Astrocyte (in vitro differentiated cells and primary cell): ENCODE data around the gene CCDC60. TPM values are rescaled to one million over a fixed set of nuclear protein-coding genes. Genes with fewer than 3 reads are reported as not detected.

Experiments used
- DNase-seq: peaks from one replicate; pipeline ENCODE4 v3.0.0-alpha.2; 2010; ENCODE audit warnings: low read depth
- FAIRE-seq: peaks from 2 replicates; lab custom pipeline; 2011; peaks lifted over from hg19 to GRCh38; lab: Jason Lieb, UNC
- H2AFZ ChIP-seq: 2 replicates; pipeline ENCODE4 v1.6.0; 2012; ENCODE audit warnings: low read depth, low read length, inconsistent platforms
- H3K27ac ChIP-seq: 2 replicates; pipeline ENCODE4 v1.5.1; 2011; ENCODE audit warnings: low read depth, low read length, inconsistent platforms
- H3K27me3 ChIP-seq: 2 replicates; pipeline ENCODE4 v1.6.0; 2011; ENCODE audit warnings: low read length, inconsistent platforms; ENCODE audit not compliant: insufficient read depth
- H3K36me3 ChIP-seq: 2 replicates; pipeline ENCODE4 v1.5.1; 2011; ENCODE audit warnings: low read length, inconsistent platforms; ENCODE audit not compliant: insufficient read depth
- H3K4me1 ChIP-seq: 2 replicates; pipeline ENCODE4 v1.5.1; 2011; ENCODE audit warnings: low read length, inconsistent platforms; ENCODE audit not compliant: insufficient read depth
- H3K4me2 ChIP-seq: 2 replicates; pipeline ENCODE4 v1.6.0; 2012; ENCODE audit warnings: low read length, inconsistent platforms
- H3K4me3 ChIP-seq: 2 replicates; pipeline ENCODE4 v1.5.1; 2011; ENCODE audit warnings: low read depth, mild to moderate bottlenecking, low read length, inconsistent platforms; ENCODE audit not compliant: insufficient read depth
- H3K79me2 ChIP-seq: 2 replicates; pipeline ENCODE4 v1.6.0; 2012; ENCODE audit warnings: mild to moderate bottlenecking, low read length, inconsistent platforms; ENCODE audit not compliant: insufficient read depth
- H3K9ac ChIP-seq: 2 replicates; pipeline ENCODE4 v1.6.0; 2012; ENCODE audit warnings: mild to moderate bottlenecking, low read length, inconsistent platforms
- H3K9me3 ChIP-seq: 2 replicates; pipeline ENCODE4 v1.5.1; 2012; ENCODE audit warnings: low read depth, mild to moderate bottlenecking, low read length, inconsistent platforms; ENCODE audit not compliant: insufficient read depth
- H4K20me1 ChIP-seq: 2 replicates; pipeline ENCODE4 v1.6.0; 2012; ENCODE audit warnings: low read length, inconsistent platforms; ENCODE audit not compliant: insufficient read depth
- H3K27ac Mint-ChIP-seq: one replicate; pipeline ENCODE4 v1.8.0; 2021; ENCODE audit warnings: mild to moderate bottlenecking, mixed read lengths; ENCODE audit not compliant: unreplicated experiment
- H3K27me3 Mint-ChIP-seq: one replicate; pipeline ENCODE4 v1.8.0; 2021; ENCODE audit warnings: low read depth, mixed read lengths; ENCODE audit not compliant: unreplicated experiment
- H3K36me3 Mint-ChIP-seq: one replicate; pipeline ENCODE4 v1.8.0; 2021; ENCODE audit warnings: low read depth, mixed read lengths; ENCODE audit not compliant: unreplicated experiment
- H3K4me1 Mint-ChIP-seq: one replicate; pipeline ENCODE4 v1.8.0; 2021; ENCODE audit warnings: low read depth, mixed read lengths; ENCODE audit not compliant: unreplicated experiment
- H3K4me3 Mint-ChIP-seq: one replicate; pipeline ENCODE4 v1.8.0; 2021; ENCODE audit warnings: mild to moderate bottlenecking, moderate library complexity, mixed read lengths; ENCODE audit not compliant: unreplicated experiment
- H3K9me3 Mint-ChIP-seq: one replicate; pipeline ENCODE4 v1.8.0; 2021; ENCODE audit warnings: mild to moderate bottlenecking, mixed read lengths; ENCODE audit not compliant: unreplicated experiment
- CTCF ChIP-seq: IDR thresholded peaks from 2 replicates; pipeline ENCODE4 v1.5.1; 2011; ENCODE audit warnings: low read depth, mild to moderate bottlenecking, inconsistent platforms, low read length, moderate library complexity; ENCODE audit not compliant: insufficient read depth
- EZH2 ChIP-seq: IDR thresholded peaks from 2 replicates; pipeline ENCODE4 v1.6.1; 2012; ENCODE audit warnings: mild to moderate bottlenecking, low read length, inconsistent platforms; ENCODE audit not compliant: insufficient read depth
- total RNA-seq: library from RNA; stranded (reverse); gene quantifications from 2 replicates; pipeline ENCODE4 v1.2.1, GENCODE V29; 2021

CCDC60 gene
- total RNA-seq, 1 donor from 2014 or later: 1.7 TPM

DNA sequence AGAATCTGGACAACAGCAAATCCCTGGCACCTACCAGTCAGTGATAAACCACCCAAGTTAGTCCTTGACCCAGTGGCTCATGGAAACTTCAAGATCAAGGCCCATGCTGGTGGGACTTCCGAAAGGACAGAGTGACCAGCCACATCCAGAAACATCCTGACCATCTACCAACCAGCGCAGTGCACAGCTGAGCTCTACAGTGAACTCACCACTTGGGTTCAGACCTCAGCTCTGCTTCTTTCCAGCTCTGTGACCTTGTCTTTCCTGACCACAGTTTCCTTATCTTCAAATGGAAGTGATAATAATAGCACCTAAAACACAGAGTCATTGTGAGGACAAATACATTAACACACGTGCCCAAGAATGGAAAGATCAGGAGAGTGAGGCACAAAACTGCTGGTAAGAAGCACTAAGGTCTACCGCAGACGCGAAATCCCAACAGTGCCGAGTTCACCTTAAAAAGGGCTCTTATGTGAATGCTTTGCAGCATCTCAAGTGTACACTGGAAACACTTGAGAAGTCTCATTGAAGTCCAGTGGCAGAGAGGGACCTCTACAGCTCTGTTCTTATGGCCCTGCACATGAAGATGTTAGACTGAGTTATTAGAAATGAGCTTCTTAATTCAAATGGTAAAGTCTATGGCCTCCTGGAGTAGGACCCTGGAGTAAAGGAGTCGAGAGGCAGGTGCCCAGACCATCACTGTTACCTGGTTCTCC lies 128.8 kb downstream of the CCDC60 start:
- DNase-seq: no peak
- TF ChIP-seq CTCF: no peak
- TF ChIP-seq EZH2: no peak
- Histone ChIP-seq H3K4me2 (no peak overlapping the region), H3K27me3 (no peaks in the 10 kb centered on the region), H3K9ac (no peak overlapping the region), H4K20me1 (no peaks in the 10 kb centered on the region), H3K4me3 (no peak overlapping the region), H2AFZ (no peak overlapping the region), H3K36me3 (no peaks in the 10 kb centered on the region), H3K9me3 (peaks cover 4% of the 10 kb centered on the region), H3K79me2 (no peaks in the 10 kb centered on the region), H3K27ac (no peak overlapping the region), H3K4me1 (no peaks in the 10 kb centered on the region)
- Mint-ChIP-seq H3K4me3 (no peak overlapping the region), H3K27ac (no peak overlapping the region), H3K36me3 (no peaks in the 10 kb centered on the region), H3K4me1 (peaks cover 6% of the 10 kb centered on the region), H3K27me3 (peaks cover 11% of the 10 kb centered on the region), H3K9me3 (no peaks in the 10 kb centered on the region)
- FAIRE-seq: no peak

- Histone ChIP-seq H3K27ac (no peak overlapping the region), H4K20me1 (no peaks in the 10 kb centered on the region), H3K79me2 (no peaks in the 10 kb centered on the region), H3K9ac (no peak overlapping the region), H3K27me3 (no peaks in the 10 kb centered on the region), H3K4me3 (no peak overlapping the region), H2AFZ (no peak overlapping the region), H3K4me1 (no peaks in the 10 kb centered on the region), H3K9me3 (no peaks in the 10 kb centered on the region), H3K4me2 (no peak overlapping the region), H3K36me3 (no peaks in the 10 kb centered on the region)
- no peak for TF ChIP-seq CTCF
- TF ChIP-seq EZH2: no peak
- Mint-ChIP-seq H3K9me3 (no peaks in the 10 kb centered on the region), H3K4me1 (no peaks in the 10 kb centered on the region), H3K36me3 (no peaks in the 10 kb centered on the region), H3K27ac (no peak overlapping the region), H3K27me3 (peaks cover 26% of the 10 kb centered on the region), H3K4me3 (no peak overlapping the region)
- DNase-seq: no peak
- FAIRE-seq: no peak
Observed at GRCh38 chr12:119468296-119468695, 133.8 kb downstream of the CCDC60 start.

GRCh38 chr12:119475650-119476049 lies 141.1 kb downstream of the CCDC60 start:
- Histone ChIP-seq H3K36me3 (no peaks in the 10 kb centered on the region), H3K27me3 (no peaks in the 10 kb centered on the region), H3K9me3 (peaks cover 3% of the 10 kb centered on the region), H3K27ac (no peak overlapping the region), H4K20me1 (no peaks in the 10 kb centered on the region), H3K79me2 (no peaks in the 10 kb centered on the region), H3K4me3 (no peak overlapping the region), H2AFZ (no peak overlapping the region), H3K9ac (no peak overlapping the region), H3K4me2 (no peak overlapping the region), H3K4me1 (no peaks in the 10 kb centered on the region)
- peaks cover 11% of the 10 kb centered on the region for H3K27me3 Mint-ChIP-seq
- FAIRE-seq (no peak), DNase-seq (no peak)
- H3K4me3 Mint-ChIP-seq: no peak overlapping the region
- no peaks in the 10 kb centered on the region for H3K36me3 Mint-ChIP-seq
- H3K4me1 Mint-ChIP-seq: peaks cover 11% of the 10 kb centered on the region
- H3K27ac Mint-ChIP-seq: no peak overlapping the region
- no peak for TF ChIP-seq EZH2
- no peak for TF ChIP-seq CTCF
- H3K9me3 Mint-ChIP-seq: no peaks in the 10 kb centered on the region
